ENCODE measurements around the gene ATP5F1E. TPM values are rescaled to one million over a fixed set of nuclear protein-coding genes. Genes with fewer than 3 reads are reported as not detected.
A peak's percentile ranks its signal among the peaks of the same experiment; 100 is the strongest.

ATP5F1E gene
- total RNA-seq, 2 experiments from 2014 or later: 51.1 to 53.1 TPM

- intact Hi-C loops (cut with DNase I, micrococcal nuclease): no loop called here
- ATAC-seq (ENCODE audit: poor library complexity) (no peak), DNase-seq (no peak)
- H3K27me3 Mint-ChIP-seq: no peaks in the 10 kb centered on the region
- peaks cover 6% of the 10 kb centered on the region for H3K36me3 Mint-ChIP-seq (ENCODE audit: low read depth)
- H3K9me3 ChIP-seq (ENCODE audit: control insufficient read depth in 1 of 2, insufficient read depth in 1 of 2, low read length in 2 of 2): no peaks in the 10 kb centered on the region
- ChIA-PET CTCF (no interaction called here), POLR2A (interaction anchor here (0.6 kb wide), 1 partner anchor 13 kb away, joined by 3 read pairs; no protein-coding TSS in a partner anchor)
- H3K27me3 ChIP-seq (ENCODE audit: control insufficient read depth in 1 of 2, insufficient read depth in 2 of 2, low read length in 2 of 2): no peaks in the 10 kb centered on the region
- no peak overlapping the region for H3K27ac Mint-ChIP-seq
- no peak overlapping the region for H3K27ac ChIP-seq (ENCODE audit: low read depth in 1 of 2, low read length in 2 of 2)
- H3K36me3 ChIP-seq (ENCODE audit: insufficient read depth, low read length): peaks cover 8% of the 10 kb centered on the region
- peaks cover 39% of the 10 kb centered on the region for H3K4me1 Mint-ChIP-seq (ENCODE audit: low read depth)
- H3K4me1 ChIP-seq (ENCODE audit: insufficient read depth, low read length): peaks cover 27% of the 10 kb centered on the region
- H3K4me3 Mint-ChIP-seq: no peak overlapping the region
- TF ChIP-seq CTCF (IDR thresholded peaks at IDR 0.05): no peak
- no peak overlapping the region for H3K4me3 ChIP-seq (ENCODE audit: low read length)
- H3K9me3 Mint-ChIP-seq: no peaks in the 10 kb centered on the region
Measured at GRCh38 chr20:59017493-59018231, 14.5 kb downstream of the ATP5F1E start.

- Mint-ChIP-seq H3K4me3 (no peak overlapping the region), H3K27me3 (no peaks in the 10 kb centered on the region), H3K4me1 (ENCODE audit: low read depth) (peaks cover 39% of the 10 kb centered on the region), H3K36me3 (ENCODE audit: low read depth) (no peaks in the 10 kb centered on the region), H3K27ac (no peak overlapping the region), H3K9me3 (no peaks in the 10 kb centered on the region)
- Histone ChIP-seq H3K36me3 (ENCODE audit: insufficient read depth, low read length) (peaks cover 2% of the 10 kb centered on the region), H3K27ac (ENCODE audit: low read depth in 1 of 2, low read length in 2 of 2) (no peak overlapping the region), H3K4me3 (ENCODE audit: low read length) (no peak overlapping the region), H3K27me3 (ENCODE audit: control insufficient read depth in 1 of 2, insufficient read depth in 2 of 2, low read length in 2 of 2) (no peaks in the 10 kb centered on the region), H3K4me1 (ENCODE audit: insufficient read depth, low read length) (peaks cover 27% of the 10 kb centered on the region), H3K9me3 (ENCODE audit: control insufficient read depth in 1 of 2, insufficient read depth in 1 of 2, low read length in 2 of 2) (no peaks in the 10 kb centered on the region)
- ChIA-PET CTCF (no interaction called here), POLR2A (interaction anchor here (0.5 to 2.1 kb wide), 3 partner anchors 11 to 15 kb away, joined by 3 to 6 read pairs (median 4); partner anchors contain the start of gene ATP5F1E)
- DNase-seq (peak in 2 of 14 experiments; percentile 35 to 47), ATAC-seq (ENCODE audit: poor library complexity) (peak; percentile 28)
- intact Hi-C loops (cut with DNase I, micrococcal nuclease): no loop called here
- no peak for TF ChIP-seq CTCF (IDR thresholded peaks at IDR 0.05)
Measured at GRCh38 chr20:59016795-59017492, 15.2 kb downstream of the ATP5F1E start.

- no peak overlapping the region for H3K27ac Mint-ChIP-seq
- POLR2A ChIA-PET: interaction anchor here (0.5 to 2.1 kb wide), 2 partner anchors 12 to 16 kb away, joined by 4 to 6 read pairs; partner anchors contain the start of gene ATP5F1E
- H3K4me3 Mint-ChIP-seq: no peak overlapping the region
- peaks cover 39% of the 10 kb centered on the region for H3K4me1 Mint-ChIP-seq (ENCODE audit: low read depth)
- no peak overlapping the region for H3K4me3 ChIP-seq (ENCODE audit: low read length)
- H3K27me3 Mint-ChIP-seq: no peaks in the 10 kb centered on the region
- H3K4me1 ChIP-seq (ENCODE audit: insufficient read depth, low read length): peaks cover 27% of the 10 kb centered on the region
- TF ChIP-seq CTCF (IDR thresholded peaks at IDR 0.05): no peak
- DNase-seq (no peak), ATAC-seq (ENCODE audit: poor library complexity) (no peak)
- H3K27ac ChIP-seq (ENCODE audit: low read depth in 1 of 2, low read length in 2 of 2): no peak overlapping the region
- H3K9me3 ChIP-seq (ENCODE audit: control insufficient read depth in 1 of 2, insufficient read depth in 1 of 2, low read length in 2 of 2): no peaks in the 10 kb centered on the region
- H3K9me3 Mint-ChIP-seq: no peaks in the 10 kb centered on the region
- peaks cover 2% of the 10 kb centered on the region for H3K36me3 ChIP-seq (ENCODE audit: insufficient read depth, low read length)
- intact Hi-C loops (cut with DNase I, micrococcal nuclease): no loop called here
- CTCF ChIA-PET: no interaction called here
- no peaks in the 10 kb centered on the region for H3K36me3 Mint-ChIP-seq (ENCODE audit: low read depth)
- H3K27me3 ChIP-seq (ENCODE audit: control insufficient read depth in 1 of 2, insufficient read depth in 2 of 2, low read length in 2 of 2): no peaks in the 10 kb centered on the region
Measured at GRCh38 chr20:59015812-59016711, 16.1 kb downstream of the ATP5F1E start.

Data from CD4-positive, alpha-beta T cell (primary cell).